Hepatocyte (in vitro differentiated cells): ENCODE data around the gene SLC17A5. TPM values are rescaled to one million over a fixed set of nuclear protein-coding genes. Genes with fewer than 3 reads are reported as not detected.
"Not testable (repeated sequence)": the region's sequence is repeated elsewhere in the genome, so short reads cannot be mapped to it uniquely, and the experiment has no call there.

Experiments used
- DNase-seq: peaks from one replicate; pipeline ENCODE4 v3.0.0-alpha.2; 2016; ENCODE audit warnings: low spot score
- H2AFZ ChIP-seq: fragments of 200-600 bp; sonication (generic); 2 replicates; pipeline ENCODE4 v1.6.0; 2016; ENCODE audit warnings: antibody characterized with exemption, mild to moderate bottlenecking
- H3K27ac ChIP-seq: fragments of 200-600 bp; sonication (generic); 2 replicates; pipeline ENCODE4 v1.5.1; 2016; ENCODE audit warnings: mild to moderate bottlenecking
- H3K27me3 ChIP-seq: fragments of 200-600 bp; sonication (generic); 2 replicates; pipeline ENCODE4 v1.6.1; 2016
- H3K36me3 ChIP-seq: fragments of 200-600 bp; sonication (generic); replicated peaks from 2 replicates; pipeline ENCODE4 v1.5.1; 2016; ENCODE audit warnings: low read depth; ENCODE audit not compliant: insufficient read depth
- H3K4me1 ChIP-seq: fragments of 200-600 bp; sonication (generic); 2 replicates; pipeline ENCODE4 v1.5.1; 2016; ENCODE audit warnings: mild to moderate bottlenecking, moderate library complexity; ENCODE audit not compliant: insufficient read depth
- H3K4me2 ChIP-seq: fragments of 200-600 bp; sonication (generic); 2 replicates; pipeline ENCODE4 v1.6.0; 2016
- H3K4me3 ChIP-seq: fragments of 200-600 bp; sonication (generic); 2 replicates; pipeline ENCODE4 v1.5.1; 2016; ENCODE audit warnings: mild to moderate bottlenecking
- H3K79me2 ChIP-seq: fragments of 200-600 bp; sonication (generic); 2 replicates; pipeline ENCODE4 v1.6.0; 2017; ENCODE audit warnings: mild to moderate bottlenecking
- H3K9me2 ChIP-seq: fragments of 200-600 bp; sonication (generic); replicated peaks from 2 replicates; pipeline ENCODE4 v1.6.0; 2017; ENCODE audit warnings: mild to moderate bottlenecking; ENCODE audit not compliant: insufficient read depth
- H3K9me3 ChIP-seq: fragments of 200-600 bp; sonication (generic); 2 replicates; pipeline ENCODE4 v1.5.1; 2016; ENCODE audit warnings: low read depth, mild to moderate bottlenecking
- H4K20me1 ChIP-seq: fragments of 200-600 bp; sonication (generic); 2 replicates; pipeline ENCODE4 v1.6.0; 2016; ENCODE audit warnings: mild to moderate bottlenecking; ENCODE audit not compliant: insufficient read depth, poor library complexity, severe bottlenecking
- EZH2 ChIP-seq: fragments of 200-600 bp; sonication (generic); IDR thresholded peaks from 2 replicates; pipeline ENCODE4 v1.6.1; 2016; ENCODE audit warnings: antibody characterized with exemption, mild to moderate bottlenecking, borderline replicate concordance
- EZH2phosphoT487 ChIP-seq: fragments of 200-600 bp; sonication (generic); IDR thresholded peaks from one replicate; pipeline ENCODE4 v1.6.1; 2018; ENCODE audit warnings: antibody characterized with exemption, mild to moderate bottlenecking, low read depth, moderate library complexity; ENCODE audit not compliant: unreplicated experiment, severe bottlenecking
- WGBS: methylation state at CpG from one replicate; pipeline ENCODE4 v1.1.6; 2016; ENCODE audit warnings: low lambda C conversion rate; ENCODE audit errors: missing lambda C conversion rate; 5-methylcytosine and 5-hydroxymethylcytosine counted together
- polyA plus RNA-seq: library from polyadenylated mRNA; unstranded; fragments of >200 nt; fragmentation: Nextera tagmentation; extraction: Ambion mirVana; gene quantifications from 2 replicates; pipeline ENCODE4 v1.2.1, GENCODE V29; 2016
- total RNA-seq: library from RNA; depleted of rRNA; stranded (reverse); fragments of >200 nt; gene quantifications from 2 replicates; pipeline ENCODE4 v1.2.3, GENCODE V29; 2014
- TF ChIP-seq, protein P1 (sequence below): fragments of 200-600 bp; sonication (generic); IDR thresholded peaks from 2 replicates; pipeline ENCODE4 v1.5.1; 2016; ENCODE audit warnings: antibody characterized with exemption, mild to moderate bottlenecking; ENCODE audit not compliant: poor library complexity

The SLC17A5 gene
- total and polyA plus RNA-seq, 2 experiments from 2014 or later, result 47.7 to 76.9 TPM

DNA sequence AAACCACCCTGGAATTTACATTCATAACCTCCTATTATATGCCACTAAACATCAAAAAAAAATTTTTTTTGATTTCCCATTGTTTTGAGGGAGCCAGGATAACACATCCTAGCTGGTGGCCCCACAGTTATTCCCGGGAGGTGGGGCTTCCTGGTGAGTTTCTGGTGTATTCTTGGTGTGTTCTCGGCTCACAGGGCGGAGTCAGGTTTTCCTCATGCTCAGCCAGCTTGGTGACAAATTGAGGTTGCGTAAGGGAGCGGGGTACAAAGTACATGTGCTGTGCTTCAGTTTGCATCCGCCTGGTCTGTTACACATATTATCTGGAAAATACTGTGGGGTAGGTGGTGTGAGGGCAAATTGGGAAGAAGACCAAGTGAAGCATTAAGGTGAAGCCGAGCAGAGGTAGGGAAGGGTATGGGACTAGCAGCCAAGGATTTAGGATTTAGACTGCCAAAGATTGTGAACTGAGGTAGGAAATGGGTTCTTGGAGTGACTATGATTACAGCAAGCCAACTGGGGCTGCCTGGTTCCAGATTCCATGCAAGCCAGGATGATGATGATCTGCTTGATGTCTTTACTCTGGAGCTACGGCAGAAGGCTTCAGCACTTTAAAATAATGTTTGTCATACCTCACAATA, 86.7 kb downstream of the SLC17A5 start:
- Histone ChIP-seq H4K20me1 (no peaks in the 10 kb centered on the region), H3K27ac (peak overlapping the region; percentile 86), H3K4me3 (no peak overlapping the region), H3K36me3 (no peaks in the 10 kb centered on the region), H3K9me3 (no peaks in the 10 kb centered on the region), H3K79me2 (no peaks in the 10 kb centered on the region), H3K27me3 (no peaks in the 10 kb centered on the region), H3K4me1 (peaks cover 8% of the 10 kb centered on the region), H3K9me2 (no peaks in the 10 kb centered on the region), H3K4me2 (peak overlapping the region; percentile 52), H2AFZ (no peak overlapping the region)
- WGBS, result 73% methylated on average over 8 of the region's 8 CpGs
- TF ChIP-seq, protein P1, sequence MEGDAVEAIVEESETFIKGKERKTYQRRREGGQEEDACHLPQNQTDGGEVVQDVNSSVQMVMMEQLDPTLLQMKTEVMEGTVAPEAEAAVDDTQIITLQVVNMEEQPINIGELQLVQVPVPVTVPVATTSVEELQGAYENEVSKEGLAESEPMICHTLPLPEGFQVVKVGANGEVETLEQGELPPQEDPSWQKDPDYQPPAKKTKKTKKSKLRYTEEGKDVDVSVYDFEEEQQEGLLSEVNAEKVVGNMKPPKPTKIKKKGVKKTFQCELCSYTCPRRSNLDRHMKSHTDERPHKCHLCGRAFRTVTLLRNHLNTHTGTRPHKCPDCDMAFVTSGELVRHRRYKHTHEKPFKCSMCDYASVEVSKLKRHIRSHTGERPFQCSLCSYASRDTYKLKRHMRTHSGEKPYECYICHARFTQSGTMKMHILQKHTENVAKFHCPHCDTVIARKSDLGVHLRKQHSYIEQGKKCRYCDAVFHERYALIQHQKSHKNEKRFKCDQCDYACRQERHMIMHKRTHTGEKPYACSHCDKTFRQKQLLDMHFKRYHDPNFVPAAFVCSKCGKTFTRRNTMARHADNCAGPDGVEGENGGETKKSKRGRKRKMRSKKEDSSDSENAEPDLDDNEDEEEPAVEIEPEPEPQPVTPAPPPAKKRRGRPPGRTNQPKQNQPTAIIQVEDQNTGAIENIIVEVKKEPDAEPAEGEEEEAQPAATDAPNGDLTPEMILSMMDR, result no peak
- DNase-seq, result peak; percentile 88

DNA sequence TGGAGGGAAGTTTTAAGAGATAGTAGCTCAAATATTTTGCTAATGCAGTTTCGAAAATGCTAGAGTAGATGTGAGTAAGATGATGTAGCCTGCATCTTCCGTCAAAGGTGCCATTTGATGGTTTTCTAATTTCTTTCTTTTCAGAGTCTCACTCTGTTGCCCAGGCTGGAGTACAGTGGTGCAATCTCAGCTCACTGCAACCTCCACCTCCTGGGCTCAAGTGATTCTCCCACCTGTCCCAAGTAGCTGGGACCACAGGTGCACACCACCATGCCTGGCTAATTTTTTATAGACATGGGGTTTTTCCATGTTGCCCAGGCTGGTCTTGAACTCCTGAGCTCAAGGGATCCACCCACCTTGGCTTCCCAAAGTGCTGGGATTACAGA, 87.3 kb downstream of the SLC17A5 start:
- H3K9me3 ChIP-seq, DNase-seq, H2AFZ ChIP-seq, H3K4me1 ChIP-seq, H3K9me2 ChIP-seq, H3K4me3 ChIP-seq, H3K36me3 ChIP-seq, H4K20me1 ChIP-seq, H3K79me2 ChIP-seq, H3K27me3 ChIP-seq: not testable (repeated sequence)
- Histone ChIP-seq H3K4me2 (peak overlapping the region; percentile 50), H3K27ac (peak overlapping the region; percentile 86)
- WGBS, result 90% methylated on average over 2 of the region's 2 CpGs

DNA sequence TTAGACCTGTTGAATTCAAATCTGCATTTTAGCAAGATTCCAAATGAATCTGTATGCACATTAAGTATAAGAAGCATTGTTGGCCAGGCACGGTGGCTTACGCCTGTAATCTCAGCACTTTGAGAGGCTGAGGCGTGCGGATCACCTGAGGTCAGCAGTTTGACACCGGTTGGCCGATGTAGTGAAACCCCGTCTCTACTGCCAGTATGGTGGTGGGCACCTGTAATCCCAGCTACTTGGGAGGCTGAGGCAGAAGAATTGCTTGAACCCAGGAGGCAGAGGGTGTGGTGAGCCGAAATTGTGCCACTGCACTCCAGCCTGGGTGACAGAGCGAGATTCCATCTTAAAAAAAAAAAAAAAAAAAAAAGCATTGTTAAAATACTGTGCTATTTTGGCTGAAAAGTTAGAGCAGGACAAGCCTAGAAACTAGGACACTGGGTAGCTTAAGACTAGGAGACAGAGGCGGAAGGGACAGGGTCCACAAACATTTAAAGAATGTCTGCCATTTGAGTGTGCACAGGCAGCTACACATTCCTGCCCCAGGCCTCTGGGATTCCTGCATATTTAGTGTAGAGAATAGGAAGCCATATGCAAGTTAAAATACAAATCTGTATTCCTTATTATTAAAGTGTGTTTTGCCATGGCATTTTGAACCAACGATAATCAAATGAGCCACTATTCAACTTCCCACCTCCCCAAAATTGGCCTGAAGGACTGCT, 87.9 kb downstream of the SLC17A5 start:
- peak overlapping the region; percentile 86 for H3K27ac ChIP-seq
- no peaks in the 10 kb centered on the region for H3K27me3 ChIP-seq
- H3K79me2 ChIP-seq, result no peaks in the 10 kb centered on the region
- no peaks in the 10 kb centered on the region for H3K36me3 ChIP-seq
- TF ChIP-seq EZH2phosphoT487 (no peak), EZH2 (no peak)
- TF ChIP-seq, protein P1, result no peak
- no peak overlapping the region for H3K4me3 ChIP-seq
- no peaks in the 10 kb centered on the region for H3K9me2 ChIP-seq
- H4K20me1 ChIP-seq, result no peaks in the 10 kb centered on the region
- no peaks in the 10 kb centered on the region for H3K9me3 ChIP-seq
- DNase-seq, result no peak
- 89% methylated on average over 11 of the region's 11 CpGs for WGBS
- H3K4me2 ChIP-seq, result no peak overlapping the region
- H3K4me1 ChIP-seq, result peaks cover 8% of the 10 kb centered on the region
- no peak overlapping the region for H2AFZ ChIP-seq

DNA sequence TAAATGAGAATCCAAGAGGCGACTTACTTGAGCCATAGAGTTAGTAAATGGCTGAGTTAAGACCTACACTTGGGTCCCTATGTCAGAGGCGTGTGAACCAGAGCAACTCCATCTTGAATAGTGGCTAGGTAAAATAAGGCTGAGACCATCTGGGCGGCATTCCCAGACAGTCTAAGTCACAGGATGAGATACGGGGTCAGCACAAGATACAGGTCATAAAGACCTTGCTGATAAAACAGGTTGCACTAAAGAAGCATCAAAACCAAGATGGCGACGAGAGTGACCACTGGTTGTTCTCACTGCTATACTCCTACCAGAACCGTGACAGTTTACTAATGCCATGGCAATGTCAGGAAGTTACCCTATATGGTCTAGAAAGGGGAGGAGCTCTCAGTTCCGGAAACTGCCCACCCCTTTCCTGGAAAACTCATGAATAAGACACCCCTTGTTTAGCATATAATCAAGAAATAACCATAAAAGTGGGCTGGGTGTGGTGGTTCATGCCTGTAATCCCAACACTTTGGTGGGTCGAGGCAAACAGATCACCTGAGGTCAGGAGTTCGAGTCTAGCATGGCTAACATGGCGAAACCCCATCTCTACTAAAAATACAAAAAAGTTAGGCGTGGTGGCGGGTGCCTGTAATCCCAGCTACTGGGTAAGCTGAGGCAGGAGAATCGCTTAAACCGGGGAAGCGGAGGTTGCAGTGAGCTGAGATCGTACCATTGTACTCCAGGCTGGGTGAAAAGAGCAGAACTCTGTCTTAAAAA, 89.0 kb downstream of the SLC17A5 start:
- peaks cover 8% of the 10 kb centered on the region for H3K4me1 ChIP-seq
- H4K20me1 ChIP-seq, result no peaks in the 10 kb centered on the region
- no peaks in the 10 kb centered on the region for H3K79me2 ChIP-seq
- DNase-seq, result no peak
- no peak overlapping the region for H3K4me3 ChIP-seq
- H3K27ac ChIP-seq, result no peak overlapping the region
- H3K27me3 ChIP-seq, result no peaks in the 10 kb centered on the region
- no peak overlapping the region for H3K4me2 ChIP-seq
- no peaks in the 10 kb centered on the region for H3K9me3 ChIP-seq
- H3K36me3 ChIP-seq, result no peaks in the 10 kb centered on the region
- TF ChIP-seq, protein P1, result no peak
- TF ChIP-seq EZH2, result no peak
- no peaks in the 10 kb centered on the region for H3K9me2 ChIP-seq
- WGBS, result 95% methylated on average over 17 of the region's 17 CpGs
- H2AFZ ChIP-seq, result no peak overlapping the region
